Measurements from ENCODE around the gene NSUN2. TPM values are rescaled to one million over a fixed set of nuclear protein-coding genes. Genes with fewer than 3 reads are reported as not detected.

Gene NSUN2
- total and polyA plus RNA-seq, 2 experiments from 2014 or later = 65.4 to 112 TPM

DNA sequence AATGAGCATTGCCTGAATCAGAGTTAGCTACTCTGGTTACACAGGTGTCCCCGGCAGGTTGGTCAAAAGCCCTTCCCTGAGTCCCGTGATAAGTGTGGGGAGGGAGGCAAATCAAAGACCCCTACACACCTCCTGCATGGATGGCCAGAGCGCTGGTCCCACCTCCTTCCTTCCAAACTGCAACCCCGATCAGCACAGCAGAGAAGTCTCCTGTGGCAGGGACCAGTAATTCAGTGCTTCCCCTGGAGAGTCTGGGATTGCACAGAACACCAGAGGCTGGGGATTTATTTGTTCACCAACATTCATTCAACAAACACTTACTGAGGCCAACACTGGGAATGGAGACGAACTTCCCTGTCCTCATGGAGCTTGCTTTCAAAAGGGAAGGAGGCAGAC is 46.2 kb downstream of the NSUN2 start (continued):
- TF ChIP-seq, protein P1, sequence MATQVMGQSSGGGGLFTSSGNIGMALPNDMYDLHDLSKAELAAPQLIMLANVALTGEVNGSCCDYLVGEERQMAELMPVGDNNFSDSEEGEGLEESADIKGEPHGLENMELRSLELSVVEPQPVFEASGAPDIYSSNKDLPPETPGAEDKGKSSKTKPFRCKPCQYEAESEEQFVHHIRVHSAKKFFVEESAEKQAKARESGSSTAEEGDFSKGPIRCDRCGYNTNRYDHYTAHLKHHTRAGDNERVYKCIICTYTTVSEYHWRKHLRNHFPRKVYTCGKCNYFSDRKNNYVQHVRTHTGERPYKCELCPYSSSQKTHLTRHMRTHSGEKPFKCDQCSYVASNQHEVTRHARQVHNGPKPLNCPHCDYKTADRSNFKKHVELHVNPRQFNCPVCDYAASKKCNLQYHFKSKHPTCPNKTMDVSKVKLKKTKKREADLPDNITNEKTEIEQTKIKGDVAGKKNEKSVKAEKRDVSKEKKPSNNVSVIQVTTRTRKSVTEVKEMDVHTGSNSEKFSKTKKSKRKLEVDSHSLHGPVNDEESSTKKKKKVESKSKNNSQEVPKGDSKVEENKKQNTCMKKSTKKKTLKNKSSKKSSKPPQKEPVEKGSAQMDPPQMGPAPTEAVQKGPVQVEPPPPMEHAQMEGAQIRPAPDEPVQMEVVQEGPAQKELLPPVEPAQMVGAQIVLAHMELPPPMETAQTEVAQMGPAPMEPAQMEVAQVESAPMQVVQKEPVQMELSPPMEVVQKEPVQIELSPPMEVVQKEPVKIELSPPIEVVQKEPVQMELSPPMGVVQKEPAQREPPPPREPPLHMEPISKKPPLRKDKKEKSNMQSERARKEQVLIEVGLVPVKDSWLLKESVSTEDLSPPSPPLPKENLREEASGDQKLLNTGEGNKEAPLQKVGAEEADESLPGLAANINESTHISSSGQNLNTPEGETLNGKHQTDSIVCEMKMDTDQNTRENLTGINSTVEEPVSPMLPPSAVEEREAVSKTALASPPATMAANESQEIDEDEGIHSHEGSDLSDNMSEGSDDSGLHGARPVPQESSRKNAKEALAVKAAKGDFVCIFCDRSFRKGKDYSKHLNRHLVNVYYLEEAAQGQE (IDR thresholded peaks at IDR 0.05; ENCODE audit: unreplicated experiment) = no peak
- TF ChIP-seq, protein P2, sequence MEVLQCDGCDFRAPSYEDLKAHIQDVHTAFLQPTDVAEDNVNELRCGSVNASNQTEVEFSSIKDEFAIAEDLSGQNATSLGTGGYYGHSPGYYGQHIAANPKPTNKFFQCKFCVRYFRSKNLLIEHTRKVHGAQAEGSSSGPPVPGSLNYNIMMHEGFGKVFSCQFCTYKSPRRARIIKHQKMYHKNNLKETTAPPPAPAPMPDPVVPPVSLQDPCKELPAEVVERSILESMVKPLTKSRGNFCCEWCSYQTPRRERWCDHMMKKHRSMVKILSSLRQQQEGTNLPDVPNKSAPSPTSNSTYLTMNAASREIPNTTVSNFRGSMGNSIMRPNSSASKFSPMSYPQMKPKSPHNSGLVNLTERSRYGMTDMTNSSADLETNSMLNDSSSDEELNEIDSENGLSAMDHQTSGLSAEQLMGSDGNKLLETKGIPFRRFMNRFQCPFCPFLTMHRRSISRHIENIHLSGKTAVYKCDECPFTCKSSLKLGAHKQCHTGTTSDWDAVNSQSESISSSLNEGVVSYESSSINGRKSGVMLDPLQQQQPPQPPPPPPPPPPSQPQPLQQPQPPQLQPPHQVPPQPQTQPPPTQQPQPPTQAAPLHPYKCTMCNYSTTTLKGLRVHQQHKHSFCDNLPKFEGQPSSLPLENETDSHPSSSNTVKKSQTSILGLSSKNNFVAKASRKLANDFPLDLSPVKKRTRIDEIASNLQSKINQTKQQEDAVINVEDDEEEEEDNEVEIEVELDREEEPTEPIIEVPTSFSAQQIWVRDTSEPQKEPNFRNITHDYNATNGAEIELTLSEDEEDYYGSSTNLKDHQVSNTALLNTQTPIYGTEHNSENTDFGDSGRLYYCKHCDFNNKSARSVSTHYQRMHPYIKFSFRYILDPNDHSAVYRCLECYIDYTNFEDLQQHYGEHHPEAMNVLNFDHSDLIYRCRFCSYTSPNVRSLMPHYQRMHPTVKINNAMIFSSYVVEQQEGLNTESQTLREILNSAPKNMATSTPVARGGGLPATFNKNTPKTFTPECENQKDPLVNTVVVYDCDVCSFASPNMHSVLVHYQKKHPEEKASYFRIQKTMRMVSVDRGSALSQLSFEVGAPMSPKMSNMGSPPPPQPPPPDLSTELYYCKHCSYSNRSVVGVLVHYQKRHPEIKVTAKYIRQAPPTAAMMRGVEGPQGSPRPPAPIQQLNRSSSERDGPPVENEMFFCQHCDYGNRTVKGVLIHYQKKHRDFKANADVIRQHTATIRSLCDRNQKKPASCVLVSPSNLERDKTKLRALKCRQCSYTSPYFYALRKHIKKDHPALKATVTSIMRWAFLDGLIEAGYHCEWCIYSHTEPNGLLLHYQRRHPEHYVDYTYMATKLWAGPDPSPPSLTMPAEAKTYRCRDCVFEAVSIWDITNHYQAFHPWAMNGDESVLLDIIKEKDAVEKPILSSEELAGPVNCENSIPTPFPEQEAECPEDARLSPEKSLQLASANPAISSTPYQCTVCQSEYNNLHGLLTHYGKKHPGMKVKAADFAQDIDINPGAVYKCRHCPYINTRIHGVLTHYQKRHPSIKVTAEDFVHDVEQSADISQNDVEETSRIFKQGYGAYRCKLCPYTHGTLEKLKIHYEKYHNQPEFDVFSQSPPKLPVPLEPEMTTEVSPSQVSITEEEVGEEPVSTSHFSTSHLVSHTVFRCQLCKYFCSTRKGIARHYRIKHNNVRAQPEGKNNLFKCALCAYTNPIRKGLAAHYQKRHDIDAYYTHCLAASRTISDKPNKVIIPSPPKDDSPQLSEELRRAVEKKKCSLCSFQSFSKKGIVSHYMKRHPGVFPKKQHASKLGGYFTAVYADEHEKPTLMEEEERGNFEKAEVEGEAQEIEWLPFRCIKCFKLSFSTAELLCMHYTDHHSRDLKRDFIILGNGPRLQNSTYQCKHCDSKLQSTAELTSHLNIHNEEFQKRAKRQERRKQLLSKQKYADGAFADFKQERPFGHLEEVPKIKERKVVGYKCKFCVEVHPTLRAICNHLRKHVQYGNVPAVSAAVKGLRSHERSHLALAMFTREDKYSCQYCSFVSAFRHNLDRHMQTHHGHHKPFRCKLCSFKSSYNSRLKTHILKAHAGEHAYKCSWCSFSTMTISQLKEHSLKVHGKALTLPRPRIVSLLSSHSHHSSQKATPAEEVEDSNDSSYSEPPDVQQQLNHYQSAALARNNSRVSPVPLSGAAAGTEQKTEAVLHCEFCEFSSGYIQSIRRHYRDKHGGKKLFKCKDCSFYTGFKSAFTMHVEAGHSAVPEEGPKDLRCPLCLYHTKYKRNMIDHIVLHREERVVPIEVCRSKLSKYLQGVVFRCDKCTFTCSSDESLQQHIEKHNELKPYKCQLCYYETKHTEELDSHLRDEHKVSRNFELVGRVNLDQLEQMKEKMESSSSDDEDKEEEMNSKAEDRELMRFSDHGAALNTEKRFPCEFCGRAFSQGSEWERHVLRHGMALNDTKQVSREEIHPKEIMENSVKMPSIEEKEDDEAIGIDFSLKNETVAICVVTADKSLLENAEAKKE (CRISPR knock-in tag; IDR thresholded peaks at IDR 0.05) = no peak

DNA sequence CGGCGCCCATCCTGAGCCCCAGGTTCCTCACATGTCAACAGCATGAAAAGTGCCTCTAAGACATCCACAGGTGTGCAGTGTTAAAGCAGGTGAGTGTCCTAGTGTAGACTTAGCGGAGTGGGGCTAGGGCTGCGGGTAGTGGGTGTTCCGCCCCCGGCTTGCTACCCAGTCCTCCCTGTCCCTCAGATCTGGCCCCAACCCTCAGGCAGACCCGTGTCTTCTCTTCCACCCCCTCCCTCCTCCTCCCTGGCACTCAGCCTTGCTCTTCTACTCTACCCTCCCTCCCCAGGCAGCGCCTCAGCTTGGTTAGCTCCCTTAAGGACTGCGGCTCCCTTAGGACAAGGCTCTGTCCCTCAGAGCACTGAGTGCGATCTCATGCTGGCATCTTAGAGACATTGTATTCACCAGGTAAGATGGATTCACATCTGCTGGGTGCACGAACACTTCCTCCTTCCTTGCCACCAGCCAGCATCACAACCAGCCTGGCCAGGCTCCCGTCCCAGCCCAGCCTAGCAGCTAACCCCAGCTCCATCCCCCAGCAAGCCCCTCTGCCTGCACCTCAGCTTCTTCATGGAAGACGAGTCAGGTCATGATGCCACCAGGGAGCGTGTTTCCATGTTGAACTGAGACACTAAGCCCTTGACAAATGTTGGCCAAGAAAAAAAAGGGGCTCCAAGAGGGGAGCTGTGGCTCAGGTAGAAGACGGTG is 46.8 kb downstream of the NSUN2 start:
- Histone ChIP-seq H4K20me1 (replicated peaks; ENCODE audit: insufficient read depth) (no peaks in the 10 kb centered on the region), H3K4me3 (no peak overlapping the region), H3K79me2 (replicated peaks; ENCODE audit: insufficient read depth) (no peaks in the 10 kb centered on the region), H3K27me3 (ENCODE audit: insufficient read depth) (peaks cover 28% of the 10 kb centered on the region), H3K4me1 (ENCODE audit: insufficient read depth) (peaks cover 4% of the 10 kb centered on the region; the same call in 1 of the 2 replicates), H3K9me2 (ENCODE audit: insufficient read depth) (no peaks in the 10 kb centered on the region), H3F3A (replicated peaks; ENCODE audit: low read depth) (no peaks in the 10 kb centered on the region), H2AFZ (no peak overlapping the region), H3K4me2 (no peak overlapping the region), H3K36me3 (ENCODE audit: insufficient read depth) (no peaks in the 10 kb centered on the region), H3K27ac (ENCODE audit: low read depth) (no peak overlapping the region)
- TF ChIP-seq POLR2AphosphoS5 (IDR thresholded peaks at IDR 0.05; ENCODE audit: low read depth) = no peak
- Mint-ChIP-seq H3K27me3 (ENCODE audit: insufficient read depth, low read depth, poor library complexity) (peaks cover 21% of the 10 kb centered on the region), H3K36me3 (ENCODE audit: low read depth) (no peaks in the 10 kb centered on the region), H3K9me3 (no peaks in the 10 kb centered on the region), H3K27ac (no peak overlapping the region), H3K4me3 (no peak overlapping the region), H3K4me1 (peaks cover 5% of the 10 kb centered on the region)
- ATAC-seq = no peak
- DNase-seq (ENCODE audit: low spot score) = no peak
